Measurements from ENCODE around the gene CPHXL2. TPM values are rescaled to one million over a fixed set of nuclear protein-coding genes. Genes with fewer than 3 reads are reported as not detected.

Gene CPHXL2
- total RNA-seq, 1 donor from 2014 or later, result not detected

GRCh38 chr16:75703306-75703705, 26.5 kb upstream of the CPHXL2 start:
- no peak for TF ChIP-seq CTCF (IDR thresholded peaks at IDR 0.05; ENCODE audit: borderline replicate concordance)
- Histone ChIP-seq H3K27ac (replicated peaks) (no peak overlapping the region), H3K4me3 (no peak overlapping the region), H3K27me3 (ENCODE audit: low read depth) (no peaks in the 10 kb centered on the region), H3K9me3 (replicated peaks) (no peaks in the 10 kb centered on the region), H3K36me3 (no peaks in the 10 kb centered on the region), H3K4me1 (no peaks in the 10 kb centered on the region)
- intact Hi-C loops (cut with micrococcal nuclease), result no loop called here
- no peak for DNase-seq

- TF ChIP-seq CTCF (IDR thresholded peaks at IDR 0.05; ENCODE audit: borderline replicate concordance), result no peak
- H3K27me3 ChIP-seq (ENCODE audit: low read depth), result no peaks in the 10 kb centered on the region
- no peak overlapping the region for H3K27ac ChIP-seq (replicated peaks)
- no peaks in the 10 kb centered on the region for H3K9me3 ChIP-seq (replicated peaks)
- H3K36me3 ChIP-seq, result no peaks in the 10 kb centered on the region
- H3K4me1 ChIP-seq, result no peaks in the 10 kb centered on the region
- intact Hi-C loops (cut with micrococcal nuclease), result no loop called here
- H3K4me3 ChIP-seq, result no peak overlapping the region
- DNase-seq, result no peak
These were observed 25.4 kb upstream of the CPHXL2 start for GRCh38 chr16:75702242-75702641.

GRCh38 chr16:75701361-75701760, 24.6 kb upstream of the CPHXL2 start, which contains the start of gene DUXB:
Gene DUXB (minus strand): TSS chr16:75701461. CDS start chr16:75701418, 43 bp downstream.
- intact Hi-C loops (cut with micrococcal nuclease), result no loop called here
- Histone ChIP-seq H3K4me3 (no peak within 1 kb of the TSS), H3K36me3 (no peaks in the 10 kb centered on the region), H3K9me3 (replicated peaks) (no peaks in the 10 kb centered on the region), H3K27me3 (ENCODE audit: low read depth) (no peaks in the 10 kb centered on the region), H3K27ac (replicated peaks) (no peak within 1 kb of the TSS), H3K4me1 (no peaks in the 10 kb centered on the region)
- DNase-seq, result no peak
- TF ChIP-seq CTCF (IDR thresholded peaks at IDR 0.05; ENCODE audit: borderline replicate concordance), result no peak

- H3K27ac ChIP-seq (replicated peaks), result no peak overlapping the region
- intact Hi-C loops (cut with micrococcal nuclease), result loop anchor here (10.0 kb wide), 1 partner anchor 63 kb away; no protein-coding TSS in a partner anchor
- H3K27me3 ChIP-seq (ENCODE audit: low read depth), result no peaks in the 10 kb centered on the region
- TF ChIP-seq CTCF (IDR thresholded peaks at IDR 0.05; ENCODE audit: borderline replicate concordance), result no peak
- no peaks in the 10 kb centered on the region for H3K9me3 ChIP-seq (replicated peaks)
- no peaks in the 10 kb centered on the region for H3K4me1 ChIP-seq
- no peak for DNase-seq
- no peak overlapping the region for H3K4me3 ChIP-seq
- H3K36me3 ChIP-seq, result no peaks in the 10 kb centered on the region
These were observed 20.8 kb upstream of the CPHXL2 start for GRCh38 chr16:75697571-75697970.

- Histone ChIP-seq H3K4me1 (no peaks in the 10 kb centered on the region), H3K9me3 (replicated peaks) (no peaks in the 10 kb centered on the region), H3K27ac (replicated peaks) (no peak overlapping the region), H3K36me3 (no peaks in the 10 kb centered on the region), H3K4me3 (no peak overlapping the region), H3K27me3 (ENCODE audit: low read depth) (no peaks in the 10 kb centered on the region)
- TF ChIP-seq CTCF (IDR thresholded peaks at IDR 0.05; ENCODE audit: borderline replicate concordance), result no peak
- intact Hi-C loops (cut with micrococcal nuclease), result loop anchor here (10.0 kb wide), 1 partner anchor 61 kb away; no protein-coding TSS in a partner anchor
- no peak for DNase-seq
These were observed 18.9 kb upstream of the CPHXL2 start for GRCh38 chr16:75695708-75696107.
